Measurements from ENCODE around the gene RCVRN. TPM values are rescaled to one million over a fixed set of nuclear protein-coding genes. Genes with fewer than 3 reads are reported as not detected.

Gene RCVRN
- total RNA-seq, 2 experiments from 2014 or later, result not detected

DNA sequence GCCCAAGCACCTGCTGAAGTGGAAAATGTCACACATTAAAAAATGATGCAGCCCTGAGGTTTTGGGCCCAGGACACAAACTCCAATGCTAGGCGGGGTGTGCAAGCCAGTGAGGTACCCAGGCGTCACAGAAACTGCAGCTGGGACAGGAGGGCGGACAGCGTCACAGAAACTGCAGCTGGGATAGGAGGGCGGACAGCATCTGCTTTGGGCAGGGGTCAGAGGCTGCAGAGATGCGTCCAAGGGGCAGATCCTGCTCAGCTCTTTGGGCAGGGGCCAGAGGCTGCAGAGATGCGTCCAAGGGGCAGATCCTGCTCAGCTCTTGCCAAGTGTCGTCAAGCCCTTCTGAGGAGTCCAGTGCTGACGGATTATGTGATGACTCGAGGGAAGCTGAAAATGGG lies 43.9 kb upstream of the RCVRN start:
- intact Hi-C loops (cut with DNase I, micrococcal nuclease), result no loop called here
- DNase-seq (no peak), ATAC-seq (ENCODE audit: poor library complexity) (no peak)
- POLR2A ChIA-PET, result no interaction called here
- Histone ChIP-seq H3K4me1 (ENCODE audit: insufficient read depth, low read length) (no peaks in the 10 kb centered on the region), H3K27me3 (ENCODE audit: control insufficient read depth in 1 of 2, insufficient read depth in 2 of 2, low read length in 2 of 2) (no peaks in the 10 kb centered on the region), H3K9me3 (ENCODE audit: control insufficient read depth in 1 of 2, insufficient read depth in 1 of 2, low read length in 2 of 2) (no peaks in the 10 kb centered on the region), H3K4me3 (ENCODE audit: low read length) (no peak overlapping the region), H3K36me3 (ENCODE audit: insufficient read depth, low read length) (no peaks in the 10 kb centered on the region), H3K27ac (ENCODE audit: low read depth in 1 of 2, low read length in 2 of 2) (no peak overlapping the region)
- Mint-ChIP-seq H3K9me3 (no peaks in the 10 kb centered on the region), H3K4me1 (ENCODE audit: low read depth) (no peaks in the 10 kb centered on the region), H3K27ac (no peak overlapping the region), H3K4me3 (no peak overlapping the region), H3K36me3 (ENCODE audit: low read depth) (no peaks in the 10 kb centered on the region), H3K27me3 (no peaks in the 10 kb centered on the region)
- TF ChIP-seq, protein P1, sequence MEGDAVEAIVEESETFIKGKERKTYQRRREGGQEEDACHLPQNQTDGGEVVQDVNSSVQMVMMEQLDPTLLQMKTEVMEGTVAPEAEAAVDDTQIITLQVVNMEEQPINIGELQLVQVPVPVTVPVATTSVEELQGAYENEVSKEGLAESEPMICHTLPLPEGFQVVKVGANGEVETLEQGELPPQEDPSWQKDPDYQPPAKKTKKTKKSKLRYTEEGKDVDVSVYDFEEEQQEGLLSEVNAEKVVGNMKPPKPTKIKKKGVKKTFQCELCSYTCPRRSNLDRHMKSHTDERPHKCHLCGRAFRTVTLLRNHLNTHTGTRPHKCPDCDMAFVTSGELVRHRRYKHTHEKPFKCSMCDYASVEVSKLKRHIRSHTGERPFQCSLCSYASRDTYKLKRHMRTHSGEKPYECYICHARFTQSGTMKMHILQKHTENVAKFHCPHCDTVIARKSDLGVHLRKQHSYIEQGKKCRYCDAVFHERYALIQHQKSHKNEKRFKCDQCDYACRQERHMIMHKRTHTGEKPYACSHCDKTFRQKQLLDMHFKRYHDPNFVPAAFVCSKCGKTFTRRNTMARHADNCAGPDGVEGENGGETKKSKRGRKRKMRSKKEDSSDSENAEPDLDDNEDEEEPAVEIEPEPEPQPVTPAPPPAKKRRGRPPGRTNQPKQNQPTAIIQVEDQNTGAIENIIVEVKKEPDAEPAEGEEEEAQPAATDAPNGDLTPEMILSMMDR (IDR thresholded peaks at IDR 0.05), result no peak
- CTCF ChIA-PET, result no interaction called here

DNA sequence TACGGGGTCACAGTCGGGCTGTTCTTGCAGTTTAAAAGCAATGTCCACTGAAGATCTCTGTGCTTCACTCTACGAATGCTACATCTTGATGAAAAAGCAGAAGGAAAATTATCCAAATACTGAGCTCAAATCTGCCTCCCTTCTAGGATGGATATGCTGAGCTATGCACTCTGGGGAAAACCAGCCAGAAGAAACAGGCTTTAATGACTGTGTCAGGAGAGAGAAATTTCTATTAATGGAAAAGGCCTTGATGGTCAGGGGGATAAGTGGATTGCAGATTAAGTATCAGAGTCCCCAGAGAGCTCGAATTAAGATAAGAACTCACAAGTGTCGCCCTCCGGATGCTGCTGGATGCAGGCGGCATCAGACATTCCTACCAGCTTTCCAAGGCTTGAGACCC lies 39.6 kb upstream of the RCVRN start:
- Histone ChIP-seq H3K27ac (ENCODE audit: low read depth in 1 of 2, low read length in 2 of 2) (no peak overlapping the region), H3K4me3 (ENCODE audit: low read length) (no peak overlapping the region), H3K27me3 (ENCODE audit: control insufficient read depth in 1 of 2, insufficient read depth in 2 of 2, low read length in 2 of 2) (no peaks in the 10 kb centered on the region), H3K36me3 (ENCODE audit: insufficient read depth, low read length) (no peaks in the 10 kb centered on the region), H3K4me1 (ENCODE audit: insufficient read depth, low read length) (no peaks in the 10 kb centered on the region), H3K9me3 (ENCODE audit: control insufficient read depth in 1 of 2, insufficient read depth in 1 of 2, low read length in 2 of 2) (peaks cover 0 to 4% of the 10 kb centered on the region in 2 experiments)
- H3K9me3 Mint-ChIP-seq, result no peaks in the 10 kb centered on the region
- DNase-seq (no peak), ATAC-seq (ENCODE audit: poor library complexity) (no peak)
- intact Hi-C loops (cut with DNase I, micrococcal nuclease), result no loop called here
- TF ChIP-seq, protein P1 (IDR thresholded peaks at IDR 0.05), result no peak
- H3K4me1 Mint-ChIP-seq (ENCODE audit: low read depth), result no peaks in the 10 kb centered on the region
- H3K27ac Mint-ChIP-seq, result no peak overlapping the region
- CTCF ChIA-PET, result no interaction called here
- no peaks in the 10 kb centered on the region for H3K27me3 Mint-ChIP-seq
- POLR2A ChIA-PET, result no interaction called here
- no peaks in the 10 kb centered on the region for H3K36me3 Mint-ChIP-seq (ENCODE audit: low read depth)
- H3K4me3 Mint-ChIP-seq, result no peak overlapping the region

DNA sequence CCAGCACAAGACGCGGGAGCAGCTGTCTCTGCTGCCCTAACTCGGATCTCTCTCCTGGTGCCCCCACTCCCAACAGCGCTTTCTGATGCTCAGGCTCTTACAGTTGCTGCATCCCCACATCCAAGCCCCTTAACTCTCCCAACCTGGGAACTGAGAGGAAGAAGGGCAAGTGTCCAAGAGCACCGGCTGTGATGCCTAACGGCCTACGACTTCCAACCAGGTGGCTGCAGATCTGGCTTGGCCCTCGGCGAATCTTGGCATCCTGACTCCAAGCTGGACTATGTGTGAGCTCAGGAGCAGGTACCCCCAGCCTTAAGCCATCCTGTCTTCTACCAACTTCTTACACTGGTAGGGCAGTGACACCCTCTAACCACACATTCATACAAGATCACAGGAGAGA lies 38.3 kb upstream of the RCVRN start:
- Mint-ChIP-seq H3K4me1 (ENCODE audit: low read depth) (no peaks in the 10 kb centered on the region), H3K4me3 (no peak overlapping the region), H3K27me3 (no peaks in the 10 kb centered on the region), H3K36me3 (ENCODE audit: low read depth) (no peaks in the 10 kb centered on the region), H3K27ac (no peak overlapping the region), H3K9me3 (peaks cover 2% of the 10 kb centered on the region)
- H3K27me3 ChIP-seq (ENCODE audit: control insufficient read depth in 1 of 2, insufficient read depth in 2 of 2, low read length in 2 of 2), result no peaks in the 10 kb centered on the region
- POLR2A ChIA-PET, result no interaction called here
- intact Hi-C loops (cut with DNase I, micrococcal nuclease), result no loop called here
- no peaks in the 10 kb centered on the region for H3K4me1 ChIP-seq (ENCODE audit: insufficient read depth, low read length)
- no peak for ATAC-seq (ENCODE audit: poor library complexity)
- H3K9me3 ChIP-seq (ENCODE audit: control insufficient read depth in 1 of 2, insufficient read depth in 1 of 2, low read length in 2 of 2), result peaks cover 0 to 13% of the 10 kb centered on the region in 2 experiments
- H3K27ac ChIP-seq (ENCODE audit: low read depth in 1 of 2, low read length in 2 of 2), result no peak overlapping the region
- TF ChIP-seq, protein P1 (IDR thresholded peaks at IDR 0.05), result no peak
- no peak overlapping the region for H3K4me3 ChIP-seq (ENCODE audit: low read length)
- H3K36me3 ChIP-seq (ENCODE audit: insufficient read depth, low read length), result no peaks in the 10 kb centered on the region
- CTCF ChIA-PET, result interaction anchor here (0.8 kb wide), 1 partner anchor 19 kb away, joined by 3 read pairs; no protein-coding TSS in a partner anchor
- DNase-seq, result no peak
